Prostate gland (tissue), 2 donors: ENCODE results near the gene EME2. TPM values are rescaled to one million over a fixed set of nuclear protein-coding genes. Genes with fewer than 3 reads are reported as not detected.

Experiments used
- DNase-seq: peaks from one replicate; pipeline ENCODE4 v3.0.0-alpha.2; 2019; ENCODE audit warnings: low spot score
- H3K27ac ChIP-seq, 2 donors: fragments of 200-600 bp; sonication (generic); 2 replicates each; pipeline ENCODE4 v1.5.1; 2017 to 2019
- H3K27me3 ChIP-seq: fragments of 200-600 bp; sonication (generic); replicated peaks from 2 replicates; pipeline ENCODE4 v1.5.1; 2019; ENCODE audit not compliant: insufficient read depth
- H3K36me3 ChIP-seq, 2 donors: fragments of 200-600 bp; sonication (generic); 1 replicate in 1 of 2; 2 replicates in 1 of 2; pipeline versions ENCODE4 v1.5.1 to v1.8.1; 2017 to 2019
- H3K4me1 ChIP-seq: fragments of 200-600 bp; sonication (generic); replicated peaks from 2 replicates; pipeline ENCODE4 v1.5.1; 2019
- H3K4me3 ChIP-seq, 2 donors: fragments of 200-600 bp; sonication (generic); 2 replicates each; pipeline ENCODE4 v1.5.1; 2017 to 2019
- H3K9me3 ChIP-seq: fragments of 200-600 bp; sonication (generic); 2 replicates; pipeline ENCODE4 v1.5.1; 2017
- CTCF ChIP-seq, 4 experiments: fragments of 200-600 bp in 2 of 4; fragments of 450-650 bp in 2 of 4; sonication (generic) in 2 of 4; IDR thresholded peaks; 1 replicate in 3 of 4; 2 replicates in 1 of 4; pipeline ENCODE4 v1.5.1; 2016 to 2019; ENCODE audit warnings: antibody characterized with exemption in 4 of 4, mild to moderate bottlenecking in 2 of 4, moderate library complexity in 2 of 4
- POLR2A ChIP-seq: fragments of 450-650 bp; IDR thresholded peaks from one replicate; pipeline ENCODE4 v1.6.1; 2016; ENCODE audit warnings: antibody characterized with exemption, mild to moderate bottlenecking
- POLR2AphosphoS5 ChIP-seq: sonication (generic); formaldehyde crosslinking; IDR thresholded peaks from one replicate; pipeline ENCODE4 v1.6.1; 2017; ENCODE audit warnings: antibody characterized with exemption
- WGBS: methylation state at CpG from one replicate; pipeline ENCODE4 v1.1.5; 2018; 5-methylcytosine and 5-hydroxymethylcytosine counted together
- intact Hi-C: fragments of 100-400 bp; cut with DNase I; formaldehyde crosslinking; loops from one replicate; pipeline ENCODE4 v1.14.2; 2022
- total RNA-seq, 2 donors: library from RNA; depleted of rRNA; stranded (reverse); fragments of >200 nt; gene quantifications; one replicate each; pipeline ENCODE4 v1.1.0, GENCODE V29; 2016

The EME2 gene
- total RNA-seq, 2 donors from 2014 or later = 18.3 to 53.9 TPM

DNA sequence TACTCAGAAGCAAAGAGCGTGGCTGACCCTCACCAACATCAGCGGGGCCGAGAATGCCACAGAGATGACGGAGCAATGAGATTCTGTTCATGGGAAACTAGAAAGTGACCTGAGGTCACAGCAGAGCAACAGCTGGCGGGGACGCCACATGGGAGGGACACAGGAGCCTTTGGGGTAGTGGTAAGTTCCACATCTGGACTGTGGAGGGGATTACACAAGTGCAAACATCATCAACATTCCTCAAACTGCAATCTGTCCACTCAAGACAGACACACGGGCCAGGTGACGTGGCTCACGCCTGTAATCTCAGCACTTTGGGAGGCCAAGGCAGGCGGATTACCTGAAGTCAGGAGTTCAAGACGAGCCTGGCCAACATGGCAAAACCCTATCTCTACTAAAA is 42.9 kb downstream of the EME2 start:
- no peaks in the 10 kb centered on the region for H3K4me1 ChIP-seq
- intact Hi-C loops = no loop called here
- no peak overlapping the region for H3K4me3 ChIP-seq
- 86% methylated on average over 11 of the region's 11 CpGs for WGBS
- H3K9me3 ChIP-seq = no peaks in the 10 kb centered on the region
- H3K36me3 ChIP-seq = peaks cover 3 to 11% of the 10 kb centered on the region in 2 donors
- no peaks in the 10 kb centered on the region for H3K27me3 ChIP-seq
- DNase-seq = no peak
- H3K27ac ChIP-seq = no peak overlapping the region
- TF ChIP-seq POLR2A (no peak), POLR2AphosphoS5 (no peak), CTCF (IDR thresholded peaks at IDR 0.05) (no peak)

- WGBS = 95% methylated on average over 40 of the region's 40 CpGs
- peaks cover 3 to 15% of the 10 kb centered on the region in 2 donors for H3K36me3 ChIP-seq
Measured at GRCh38 chr16:1816396-1817275, 44.0 kb downstream of the EME2 start.

GRCh38 chr16:1817276-1817589 is 44.6 kb downstream of the EME2 start:
- H3K4me3 ChIP-seq = no peak overlapping the region
- no peak for DNase-seq
- no peak for TF ChIP-seq POLR2A
- TF ChIP-seq POLR2AphosphoS5 = no peak
- TF ChIP-seq CTCF (IDR thresholded peaks at IDR 0.05) = no peak
- no peak overlapping the region for H3K27ac ChIP-seq
- intact Hi-C loops = no loop called here
- H3K9me3 ChIP-seq = no peaks in the 10 kb centered on the region
- peaks cover 3 to 16% of the 10 kb centered on the region in 2 donors for H3K36me3 ChIP-seq
- no peaks in the 10 kb centered on the region for H3K27me3 ChIP-seq
- WGBS = 92% methylated on average over 9 of the region's 9 CpGs
- no peaks in the 10 kb centered on the region for H3K4me1 ChIP-seq

More at GRCh38 chr16:1816396-1817275, 44.0 kb downstream of the EME2 start:
- no peak overlapping the region for H3K27ac ChIP-seq
- no peaks in the 10 kb centered on the region for H3K27me3 ChIP-seq
- no peaks in the 10 kb centered on the region for H3K9me3 ChIP-seq
- TF ChIP-seq POLR2A (no peak), POLR2AphosphoS5 (no peak), CTCF (IDR thresholded peaks at IDR 0.05) (no peak)
- intact Hi-C loops = no loop called here
- no peaks in the 10 kb centered on the region for H3K4me1 ChIP-seq
- H3K4me3 ChIP-seq = no peak overlapping the region
- no peak for DNase-seq

DNA sequence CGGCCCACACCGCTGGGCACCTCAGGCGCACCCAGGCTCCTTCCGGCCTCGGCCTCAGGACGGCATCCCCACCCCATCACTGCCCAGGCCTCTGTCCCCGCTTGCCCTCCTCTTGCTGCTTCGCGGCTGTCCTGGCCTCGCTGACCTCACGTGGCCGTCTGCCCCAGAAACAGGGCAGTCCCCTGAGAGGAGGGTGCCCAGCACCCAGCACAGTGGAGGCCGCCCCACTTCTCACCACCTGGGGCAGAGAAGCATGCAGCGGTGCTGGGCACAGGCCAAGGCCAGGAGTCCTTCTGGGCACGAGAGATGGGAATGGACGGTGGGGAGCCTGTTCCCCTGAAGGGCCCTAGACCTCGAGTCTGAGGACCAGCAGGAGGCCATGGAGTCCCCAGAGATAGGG is 45.1 kb downstream of the EME2 start:
- peaks cover 3 to 16% of the 10 kb centered on the region in 2 donors for H3K36me3 ChIP-seq
- H3K27ac ChIP-seq = no peak overlapping the region
- H3K9me3 ChIP-seq = no peaks in the 10 kb centered on the region
- H3K4me3 ChIP-seq = no peak overlapping the region
- intact Hi-C loops = no loop called here
- 96% methylated on average over 17 of the region's 17 CpGs for WGBS
- no peak for DNase-seq
- no peaks in the 10 kb centered on the region for H3K27me3 ChIP-seq
- TF ChIP-seq POLR2AphosphoS5 = no peak
- no peak for TF ChIP-seq CTCF (IDR thresholded peaks at IDR 0.05)
- no peak for TF ChIP-seq POLR2A
- H3K4me1 ChIP-seq = no peaks in the 10 kb centered on the region
